Activated naive CD8-positive, alpha-beta T cell treated with anti-CD3 and anti-CD28 coated beads, Interleukin-2, amount 50 U/mL, for 24 hours (primary cell): ENCODE data around the gene KLHDC7B.
A peak's percentile ranks its signal among the peaks of the same experiment; 100 is the strongest.

Experiments used
- ATAC-seq: fragments of 150-1000 bp; cut with Tn5 transposase; one replicate; pipeline ENCODE4 v1.10.0; 2021
- DNase-seq: peaks from one replicate; pipeline ENCODE4 v3.0.0; 2021
- H3K27ac Mint-ChIP-seq: one replicate; pipeline ENCODE4 v1.8.0; 2021; ENCODE audit warnings: mild to moderate bottlenecking, mixed read lengths
- H3K27me3 Mint-ChIP-seq: one replicate; pipeline ENCODE4 v1.8.0; 2021; ENCODE audit warnings: mixed read lengths
- H3K36me3 Mint-ChIP-seq: one replicate; pipeline ENCODE4 v1.8.0; 2021; ENCODE audit warnings: low read depth, mixed read lengths
- H3K4me1 Mint-ChIP-seq: one replicate; pipeline ENCODE4 v1.8.0; 2021; ENCODE audit warnings: mixed read lengths
- H3K4me3 Mint-ChIP-seq: one replicate; pipeline ENCODE4 v1.8.0; 2021; ENCODE audit warnings: mild to moderate bottlenecking, moderate library complexity, mixed read lengths
- H3K9me3 Mint-ChIP-seq: one replicate; pipeline ENCODE4 v1.8.0; 2021; ENCODE audit warnings: mixed read lengths

Gene KLHDC7B

GRCh38 chr22:50523806-50524675, 21.7 kb upstream of the KLHDC7B start:
- Mint-ChIP-seq H3K27ac (peak overlapping the region; percentile 87), H3K27me3 (no peaks in the 10 kb centered on the region), H3K4me1 (peaks cover 33% of the 10 kb centered on the region), H3K9me3 (no peaks in the 10 kb centered on the region), H3K36me3 (peaks cover 22% of the 10 kb centered on the region), H3K4me3 (peak overlapping the region; percentile 88)
- ATAC-seq = no peak
- no peak for DNase-seq

GRCh38 chr22:50524676-50525103, 21.0 kb upstream of the KLHDC7B start:
- Mint-ChIP-seq H3K4me3 (peak overlapping the region; percentile 88), H3K36me3 (peaks cover 20% of the 10 kb centered on the region), H3K27ac (peak overlapping the region; percentile 87), H3K9me3 (no peaks in the 10 kb centered on the region), H3K27me3 (no peaks in the 10 kb centered on the region), H3K4me1 (peaks cover 33% of the 10 kb centered on the region)
- ATAC-seq (no peak), DNase-seq (no peak)

- H3K4me1 Mint-ChIP-seq = peaks cover 33% of the 10 kb centered on the region
- DNase-seq = peak; percentile 99
- H3K9me3 Mint-ChIP-seq = no peaks in the 10 kb centered on the region
- peaks cover 17% of the 10 kb centered on the region for H3K36me3 Mint-ChIP-seq
- H3K27ac Mint-ChIP-seq = peak within 1 kb of the TSS; percentile 87
- ATAC-seq = peak; percentile 60
- H3K4me3 Mint-ChIP-seq = peak within 1 kb of the TSS; percentile 88
- no peaks in the 10 kb centered on the region for H3K27me3 Mint-ChIP-seq
Measured at GRCh38 chr22:50525104-50525857, 20.4 kb upstream of the KLHDC7B start, which contains the start of gene SCO2. Gene SCO2 (minus strand): TSS chr22:50525598. CDS start chr22:50524411, 1,187 bp downstream.

GRCh38 chr22:50525858-50526107, 19.9 kb upstream of the KLHDC7B start:
- no peak for DNase-seq
- ATAC-seq = no peak
- H3K27me3 Mint-ChIP-seq = no peaks in the 10 kb centered on the region
- peaks cover 17% of the 10 kb centered on the region for H3K36me3 Mint-ChIP-seq
- peaks cover 33% of the 10 kb centered on the region for H3K4me1 Mint-ChIP-seq
- H3K27ac Mint-ChIP-seq = peak overlapping the region; percentile 79
- peak overlapping the region; percentile 88 for H3K4me3 Mint-ChIP-seq
- no peaks in the 10 kb centered on the region for H3K9me3 Mint-ChIP-seq

GRCh38 chr22:50526108-50526833, 19.4 kb upstream of the KLHDC7B start:
- Mint-ChIP-seq H3K27ac (peak overlapping the region; percentile 81), H3K4me1 (peaks cover 35% of the 10 kb centered on the region), H3K36me3 (peaks cover 14% of the 10 kb centered on the region), H3K4me3 (peak overlapping the region; percentile 79), H3K27me3 (no peaks in the 10 kb centered on the region), H3K9me3 (no peaks in the 10 kb centered on the region)
- DNase-seq (peak; percentile 91), ATAC-seq (peak; percentile 33)

GRCh38 chr22:50526834-50527801, 18.6 kb upstream of the KLHDC7B start:
- H3K27ac Mint-ChIP-seq = peak overlapping the region; percentile 81
- peaks cover 14% of the 10 kb centered on the region for H3K36me3 Mint-ChIP-seq
- no peaks in the 10 kb centered on the region for H3K9me3 Mint-ChIP-seq
- DNase-seq = peak; percentile 68
- peak overlapping the region; percentile 79 for H3K4me3 Mint-ChIP-seq
- no peaks in the 10 kb centered on the region for H3K27me3 Mint-ChIP-seq
- peak; percentile 8 for ATAC-seq
- H3K4me1 Mint-ChIP-seq = peaks cover 35% of the 10 kb centered on the region

- Mint-ChIP-seq H3K36me3 (peaks cover 14% of the 10 kb centered on the region), H3K4me1 (peaks cover 42% of the 10 kb centered on the region), H3K9me3 (no peaks in the 10 kb centered on the region), H3K4me3 (peak overlapping the region; percentile 79), H3K27me3 (no peaks in the 10 kb centered on the region), H3K27ac (peak overlapping the region; percentile 81)
- no peak for ATAC-seq
- DNase-seq = no peak
Measured at GRCh38 chr22:50527921-50528681, 17.6 kb upstream of the KLHDC7B start.

- H3K36me3 Mint-ChIP-seq = peaks cover 12% of the 10 kb centered on the region
- no peak for ATAC-seq
- peaks cover 43% of the 10 kb centered on the region for H3K4me1 Mint-ChIP-seq
- DNase-seq = no peak
- H3K27me3 Mint-ChIP-seq = no peaks in the 10 kb centered on the region
- peak overlapping the region; percentile 79 for H3K4me3 Mint-ChIP-seq
- H3K9me3 Mint-ChIP-seq = no peaks in the 10 kb centered on the region
- peak overlapping the region; percentile 69 for H3K27ac Mint-ChIP-seq
Measured at GRCh38 chr22:50528682-50529415, 16.9 kb upstream of the KLHDC7B start.

GRCh38 chr22:50529416-50529896, 16.2 kb upstream of the KLHDC7B start:
- ATAC-seq (no peak), DNase-seq (no peak)
- Mint-ChIP-seq H3K9me3 (no peaks in the 10 kb centered on the region), H3K27me3 (no peaks in the 10 kb centered on the region), H3K36me3 (peaks cover 9% of the 10 kb centered on the region), H3K27ac (no peak overlapping the region), H3K4me1 (peaks cover 44% of the 10 kb centered on the region), H3K4me3 (peak overlapping the region; percentile 79)

GRCh38 chr22:50529897-50530579, 15.7 kb upstream of the KLHDC7B start, which contains the start of gene TYMP:
Gene TYMP (minus strand): TSS chr22:50530012. CDS start chr22:50529709, 303 bp downstream.
- peak; percentile 18 for ATAC-seq

GRCh38 chr22:50530580-50530876, 15.2 kb upstream of the KLHDC7B start:
- DNase-seq (no peak), ATAC-seq (no peak)
- Mint-ChIP-seq H3K9me3 (no peaks in the 10 kb centered on the region), H3K4me1 (peaks cover 45% of the 10 kb centered on the region), H3K36me3 (peaks cover 5% of the 10 kb centered on the region), H3K27me3 (no peaks in the 10 kb centered on the region), H3K27ac (peak overlapping the region; percentile 94), H3K4me3 (peak overlapping the region; percentile 88)

More at GRCh38 chr22:50529897-50530579, 15.7 kb upstream of the KLHDC7B start, which contains the start of gene TYMP:
- Mint-ChIP-seq H3K4me3 (peak within 1 kb of the TSS; percentile 88), H3K4me1 (peaks cover 42% of the 10 kb centered on the region), H3K27me3 (no peaks in the 10 kb centered on the region), H3K9me3 (no peaks in the 10 kb centered on the region), H3K36me3 (peaks cover 5% of the 10 kb centered on the region), H3K27ac (peak within 1 kb of the TSS; percentile 94)
- peak; percentile 83 for DNase-seq
